LNCaP clone FGC (cell line): ENCODE data around the gene NFIX.
"Not testable (repeated sequence)": the region's sequence is repeated elsewhere in the genome, so short reads cannot be mapped to it uniquely, and the experiment has no call there.

Experiments used
- DNase-seq: peaks from one replicate; pipeline ENCODE4 v3.0.0-alpha.2; 2011; ENCODE audit warnings: low read depth
- H3K4me3 ChIP-seq: 2 replicates; pipeline ENCODE4 v1.5.1; 2011; ENCODE audit warnings: mild to moderate bottlenecking, low read depth, low read length, control low read depth
- TF ChIP-seq, protein P1 (sequence below): IDR thresholded peaks from 2 replicates; pipeline ENCODE4 v1.5.1; 2012; ENCODE audit warnings: mild to moderate bottlenecking; ENCODE audit not compliant: control insufficient read depth, insufficient read depth; ENCODE audit errors: extremely low read depth

Gene NFIX

DNA sequence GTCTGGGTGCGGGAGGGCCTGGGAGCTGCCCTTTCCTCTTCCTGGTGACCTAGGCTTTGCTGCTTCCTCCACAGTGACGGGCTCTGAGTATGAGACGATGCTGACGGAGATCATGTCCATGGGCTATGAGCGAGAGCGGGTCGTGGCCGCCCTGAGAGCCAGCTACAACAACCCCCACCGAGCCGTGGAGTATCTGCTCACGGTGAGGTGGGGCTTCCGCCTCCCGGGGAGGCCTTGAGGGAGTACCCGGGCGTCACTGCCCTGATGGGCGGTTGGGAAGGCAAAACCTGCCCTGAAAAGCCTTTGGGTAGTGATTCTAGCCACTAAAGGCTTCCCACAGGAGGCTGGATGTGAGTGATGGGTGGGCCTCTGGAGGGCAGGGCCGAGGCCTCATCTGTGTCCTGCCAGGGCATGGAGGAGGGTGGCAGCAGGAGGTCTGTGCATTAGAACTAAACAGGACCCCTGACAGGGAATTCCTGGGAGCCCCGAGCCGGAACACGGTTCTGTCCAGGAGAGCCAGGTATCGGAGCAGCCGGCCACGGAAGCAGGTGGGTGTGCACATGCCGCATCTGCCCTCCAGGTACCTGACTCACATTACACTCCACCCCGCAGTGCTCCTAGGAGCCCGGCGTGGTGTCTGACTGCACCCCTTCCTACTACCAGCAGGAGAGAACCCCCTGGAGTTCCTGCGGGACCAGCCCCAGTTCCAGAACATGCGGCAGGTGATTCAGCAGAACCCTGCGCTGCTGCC, 46.5 kb upstream of the NFIX start:
- H3K4me3 ChIP-seq, result no peak overlapping the region
- no peak for DNase-seq
- TF ChIP-seq, protein P1, sequence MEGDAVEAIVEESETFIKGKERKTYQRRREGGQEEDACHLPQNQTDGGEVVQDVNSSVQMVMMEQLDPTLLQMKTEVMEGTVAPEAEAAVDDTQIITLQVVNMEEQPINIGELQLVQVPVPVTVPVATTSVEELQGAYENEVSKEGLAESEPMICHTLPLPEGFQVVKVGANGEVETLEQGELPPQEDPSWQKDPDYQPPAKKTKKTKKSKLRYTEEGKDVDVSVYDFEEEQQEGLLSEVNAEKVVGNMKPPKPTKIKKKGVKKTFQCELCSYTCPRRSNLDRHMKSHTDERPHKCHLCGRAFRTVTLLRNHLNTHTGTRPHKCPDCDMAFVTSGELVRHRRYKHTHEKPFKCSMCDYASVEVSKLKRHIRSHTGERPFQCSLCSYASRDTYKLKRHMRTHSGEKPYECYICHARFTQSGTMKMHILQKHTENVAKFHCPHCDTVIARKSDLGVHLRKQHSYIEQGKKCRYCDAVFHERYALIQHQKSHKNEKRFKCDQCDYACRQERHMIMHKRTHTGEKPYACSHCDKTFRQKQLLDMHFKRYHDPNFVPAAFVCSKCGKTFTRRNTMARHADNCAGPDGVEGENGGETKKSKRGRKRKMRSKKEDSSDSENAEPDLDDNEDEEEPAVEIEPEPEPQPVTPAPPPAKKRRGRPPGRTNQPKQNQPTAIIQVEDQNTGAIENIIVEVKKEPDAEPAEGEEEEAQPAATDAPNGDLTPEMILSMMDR, result no peak

DNA sequence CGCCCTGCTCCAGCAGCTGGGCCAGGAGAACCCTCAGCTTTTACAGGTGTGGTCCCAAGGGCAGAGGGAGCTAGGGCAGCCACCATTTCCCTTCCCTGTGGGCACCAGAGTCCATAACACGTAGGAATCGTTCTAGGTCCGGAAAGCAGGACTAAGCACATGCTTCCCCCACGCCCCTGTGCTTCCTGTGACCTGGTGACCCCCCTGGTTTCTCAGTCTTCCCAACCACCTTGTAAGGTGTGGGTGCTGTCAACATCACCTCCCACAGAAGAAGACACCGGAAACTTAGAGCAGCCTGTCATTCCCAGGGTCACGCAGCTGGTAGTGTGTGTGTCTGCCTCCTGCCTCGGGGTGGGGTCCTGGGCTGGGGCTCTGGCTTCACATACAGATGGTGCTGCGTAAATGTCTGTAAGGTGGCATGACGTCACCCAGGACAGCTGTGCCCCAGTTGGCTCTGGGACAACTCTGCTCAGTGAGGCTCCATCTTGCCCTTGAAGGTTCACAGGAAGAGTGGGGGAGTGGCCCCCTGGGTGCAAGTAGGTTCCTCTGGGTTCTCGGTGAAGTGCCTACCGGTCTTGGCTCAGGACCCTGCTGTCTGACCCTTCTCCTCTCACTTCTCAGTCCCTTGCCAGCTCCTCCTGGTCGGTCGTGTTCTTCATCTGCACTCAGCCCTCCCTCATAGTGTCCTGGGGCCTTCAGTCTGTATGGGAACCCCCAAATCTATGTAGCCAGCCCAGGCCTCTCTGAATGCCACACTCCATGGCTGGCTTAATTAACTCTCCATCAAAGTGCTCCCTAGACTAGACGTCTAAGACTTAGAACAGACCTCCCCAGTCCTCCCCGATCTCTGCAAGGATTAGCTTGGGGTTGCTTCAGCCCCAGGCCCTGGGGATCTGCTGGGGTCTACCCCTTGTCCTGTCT, 45.7 kb upstream of the NFIX start:
- TF ChIP-seq, protein P1, result no peak
- H3K4me3 ChIP-seq, result no peak overlapping the region
- DNase-seq, result no peak

DNA sequence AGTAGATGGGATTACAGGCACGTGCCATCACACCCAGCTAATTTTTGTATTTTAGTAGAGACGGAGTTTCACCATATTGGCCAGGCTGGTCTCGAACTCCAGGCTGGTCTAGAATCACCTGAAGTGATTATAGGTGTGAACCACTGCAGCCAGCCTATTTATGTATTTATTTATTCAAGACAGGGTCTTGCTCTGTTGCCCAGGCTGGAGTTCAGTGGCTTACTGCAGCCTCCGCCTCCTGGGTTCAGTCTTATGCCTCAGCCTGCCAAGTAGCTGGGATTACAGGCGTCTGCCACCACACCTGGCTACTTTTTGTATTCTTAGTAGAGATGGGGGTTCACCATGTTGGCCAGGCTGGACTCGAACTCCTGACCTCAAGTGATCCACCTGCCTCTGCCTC, 43.2 kb upstream of the NFIX start:
- H3K4me3 ChIP-seq, DNase-seq: not testable (repeated sequence)

DNA sequence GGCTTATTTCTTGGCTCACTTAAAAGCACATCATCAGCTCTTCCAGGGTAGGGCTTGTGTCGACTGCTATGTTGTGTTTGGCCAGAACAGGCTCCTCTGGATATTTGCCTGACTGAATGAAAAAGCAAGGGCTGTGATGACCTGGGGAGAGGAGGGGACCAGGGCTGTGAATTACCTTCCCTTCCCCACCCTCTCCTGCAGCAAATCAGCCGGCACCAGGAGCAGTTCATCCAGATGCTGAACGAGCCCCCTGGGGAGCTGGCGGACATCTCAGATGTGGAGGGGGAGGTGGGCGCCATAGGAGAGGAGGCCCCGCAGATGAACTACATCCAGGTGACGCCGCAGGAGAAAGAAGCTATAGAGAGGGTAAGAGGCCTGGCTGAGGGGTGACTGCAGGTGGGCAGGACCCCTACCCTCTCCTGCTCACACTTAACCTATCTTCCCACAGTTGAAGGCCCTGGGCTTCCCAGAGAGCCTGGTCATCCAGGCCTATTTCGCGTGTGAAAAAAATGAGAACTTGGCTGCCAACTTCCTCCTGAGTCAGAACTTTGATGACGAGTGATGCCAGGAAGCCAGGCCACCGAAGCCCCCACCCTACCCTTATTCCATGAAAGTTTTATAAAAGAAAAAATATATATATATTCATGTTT, 42.7 kb upstream of the NFIX start:
- no peak overlapping the region for H3K4me3 ChIP-seq
- no peak for DNase-seq
- TF ChIP-seq, protein P1, result no peak

DNA sequence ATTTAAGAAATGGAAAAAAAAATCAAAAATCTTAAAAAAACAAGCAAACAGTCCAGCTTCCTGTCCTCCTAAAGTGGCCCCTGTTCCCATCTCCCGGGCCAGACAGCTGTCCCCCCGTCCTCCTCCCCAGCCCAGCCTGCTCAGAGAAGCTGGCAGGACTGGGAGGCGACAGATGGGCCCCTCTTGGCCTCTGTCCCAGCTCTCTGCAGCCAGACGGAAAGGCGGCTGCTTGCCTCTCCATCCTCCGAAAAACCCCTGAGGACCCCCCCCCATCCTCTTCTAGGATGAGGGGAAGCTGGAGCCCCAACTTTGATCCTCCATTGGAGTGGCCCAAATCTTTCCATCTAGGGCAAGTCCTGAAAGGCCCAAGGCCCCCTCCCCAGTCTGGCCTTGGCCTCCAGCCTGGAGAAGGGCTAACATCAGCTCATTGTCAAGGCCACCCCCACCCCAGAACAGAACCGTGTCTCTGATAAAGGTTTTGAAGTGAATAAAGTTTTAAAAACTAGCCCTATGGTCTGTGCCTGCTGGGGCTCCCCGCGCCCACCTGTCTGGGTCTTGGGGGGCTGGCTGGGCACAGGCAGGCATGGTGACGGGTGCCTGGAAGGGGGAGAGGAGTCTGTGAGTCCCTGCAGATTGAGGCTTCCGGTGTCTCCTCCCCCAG, 42.0 kb upstream of the NFIX start:
- DNase-seq, result no peak
- H3K4me3 ChIP-seq, result no peak overlapping the region
- TF ChIP-seq, protein P1, result no peak

DNA sequence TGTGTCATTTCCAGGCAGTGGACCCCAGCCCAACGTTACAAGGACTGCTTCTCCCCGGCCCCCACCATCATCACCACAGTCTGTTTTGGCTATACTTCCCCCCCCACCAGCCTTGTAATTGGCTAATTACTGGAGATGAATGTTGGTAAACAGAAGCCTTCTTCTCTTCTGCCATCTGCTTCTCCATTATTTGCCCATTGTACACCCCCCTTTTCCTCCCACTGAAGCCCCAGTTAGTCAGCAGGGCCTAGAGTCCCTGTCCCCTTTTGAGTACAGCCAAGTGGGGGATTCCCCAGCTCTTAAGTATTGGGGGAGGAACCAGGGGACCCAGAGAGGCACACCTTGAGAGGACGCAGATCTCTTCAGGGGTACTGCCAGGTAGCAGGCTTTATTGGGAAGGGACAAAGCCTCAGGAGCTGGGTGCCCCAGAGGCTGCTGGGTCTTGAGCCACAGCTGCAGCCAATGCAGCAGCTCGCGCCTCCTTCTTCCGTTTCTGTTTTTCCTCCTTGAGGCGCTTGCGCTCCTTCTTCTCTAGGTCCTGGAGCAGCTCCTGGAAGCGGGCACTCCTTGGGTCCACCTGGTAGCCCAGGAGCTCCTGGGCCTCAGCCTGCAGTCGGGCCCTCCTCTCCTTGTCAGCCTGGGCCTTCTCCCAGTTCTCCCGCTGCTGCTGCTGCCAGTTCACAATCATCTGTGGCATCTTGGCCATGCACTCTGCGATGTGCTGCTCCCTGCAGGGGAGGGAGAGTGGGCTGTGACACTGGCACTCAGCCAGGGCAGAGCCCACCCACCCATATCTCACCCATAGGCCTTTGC, 41.3 kb upstream of the NFIX start:
- no peak overlapping the region for H3K4me3 ChIP-seq
- TF ChIP-seq, protein P1, result no peak
- DNase-seq, result no peak
